ENCODE measurements around the gene UCMA. TPM values are rescaled to one million over a fixed set of nuclear protein-coding genes. Genes with fewer than 3 reads are reported as not detected.

Gene UCMA
- polyA plus RNA-seq, 1 donor from 2014 or later = not detected

DNA sequence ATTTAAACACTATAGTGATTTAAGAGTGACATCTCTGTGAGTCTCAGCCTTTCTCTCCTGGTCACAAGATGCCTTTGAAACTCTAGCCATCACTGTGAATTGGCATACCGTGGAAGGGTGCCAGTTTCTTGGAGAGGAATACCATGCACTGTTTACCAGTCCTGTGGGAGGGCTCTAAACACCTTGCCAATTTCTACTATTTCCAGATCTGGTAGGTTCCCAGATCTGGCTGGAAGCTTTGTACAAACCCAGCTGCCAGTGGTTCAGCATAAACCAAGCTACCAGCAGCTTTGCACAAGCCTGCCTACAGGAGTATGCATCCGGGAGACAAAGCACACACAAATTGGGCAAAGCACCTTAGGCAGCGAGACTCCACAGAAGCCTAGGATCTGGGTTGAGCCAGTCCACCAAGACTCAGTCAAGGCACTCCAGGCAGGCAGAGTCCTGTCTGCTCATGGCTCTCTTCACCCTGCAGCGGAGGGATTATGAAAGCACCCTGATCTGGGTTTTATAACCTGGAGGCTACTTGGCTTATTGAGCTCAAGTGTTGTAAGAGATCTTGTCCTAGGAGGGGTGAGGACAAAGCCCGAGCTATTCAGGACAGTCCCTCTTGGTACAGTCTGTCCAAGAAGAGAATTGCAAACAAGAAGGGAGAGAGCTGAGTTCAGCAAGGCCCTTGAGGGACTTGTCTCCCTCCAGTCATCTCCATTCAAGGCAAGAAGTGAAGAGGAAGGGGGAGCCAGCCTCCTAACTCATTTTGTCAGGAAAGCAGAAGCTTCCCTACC is 49.3 kb downstream of the UCMA start:
- H3K36me3 Mint-ChIP-seq = no peaks in the 10 kb centered on the region
- peaks cover 0 to 2% (median 1%) of the 10 kb centered on the region in 3 donors for H3K4me1 Mint-ChIP-seq
- H3K9me3 Mint-ChIP-seq = peaks cover 0 to 4% (median 0%) of the 10 kb centered on the region in 3 donors
- H3K4me3 Mint-ChIP-seq = peak overlapping the region in 1 of 4 donors; percentile 39
- H3K27ac Mint-ChIP-seq = peak overlapping the region in 1 of 3 donors; percentile 37
- H3K27me3 Mint-ChIP-seq = no peaks in the 10 kb centered on the region

DNA sequence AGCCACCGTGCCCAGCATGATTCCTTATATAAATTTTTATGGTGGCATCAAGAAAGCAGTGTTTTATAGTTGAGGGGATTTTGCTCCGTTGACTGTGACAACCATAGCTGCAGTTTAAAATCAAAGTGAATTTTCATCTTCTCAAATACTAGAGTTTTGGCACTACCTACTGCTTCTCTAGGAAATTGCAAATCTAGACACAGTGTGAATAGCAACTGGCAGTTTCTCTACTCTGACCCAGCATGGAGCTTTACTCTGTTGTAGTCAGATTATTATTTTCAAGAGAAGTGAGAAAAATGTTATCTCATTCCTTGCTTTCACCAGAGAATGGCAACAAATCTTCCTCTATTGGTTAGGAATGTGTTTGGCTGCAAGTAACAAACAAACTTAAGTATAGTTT is 49.9 kb downstream of the UCMA start:
- H3K4me1 Mint-ChIP-seq = peaks cover 0 to 2% (median 1%) of the 10 kb centered on the region in 3 donors
- H3K27me3 Mint-ChIP-seq = no peaks in the 10 kb centered on the region
- peak overlapping the region in 1 of 3 donors; percentile 37 for H3K27ac Mint-ChIP-seq
- H3K36me3 Mint-ChIP-seq = no peaks in the 10 kb centered on the region
- H3K4me3 Mint-ChIP-seq = no peak overlapping the region
- peaks cover 0 to 4% (median 0%) of the 10 kb centered on the region in 3 donors for H3K9me3 Mint-ChIP-seq

DNA sequence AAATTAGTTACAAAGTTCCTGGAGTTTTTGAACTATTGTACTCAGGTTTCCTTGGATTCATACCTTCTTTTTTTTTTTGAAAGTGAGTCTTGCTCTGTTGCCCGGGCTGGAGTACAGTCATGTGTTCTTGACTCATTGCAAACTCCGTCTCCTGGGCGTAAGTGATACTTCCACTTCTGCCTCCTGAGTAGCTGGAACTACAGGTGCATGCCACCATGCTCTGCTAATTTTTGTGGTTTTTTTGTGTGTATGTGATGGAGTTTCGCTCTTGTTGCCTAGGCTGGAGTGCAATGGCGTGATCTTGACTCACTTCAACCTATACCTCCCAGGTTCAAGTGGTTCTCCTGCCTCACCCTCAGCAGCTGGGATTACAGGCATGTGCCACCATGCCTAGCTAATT is 50.5 kb downstream of the UCMA start:
- H3K4me3 Mint-ChIP-seq = no peak overlapping the region
- no peaks in the 10 kb centered on the region for H3K36me3 Mint-ChIP-seq
- no peaks in the 10 kb centered on the region for H3K27me3 Mint-ChIP-seq
- H3K9me3 Mint-ChIP-seq = peaks cover 0 to 4% (median 0%) of the 10 kb centered on the region in 3 donors
- peak overlapping the region in 1 of 3 donors; percentile 37 for H3K27ac Mint-ChIP-seq
- H3K4me1 Mint-ChIP-seq = peaks cover 0 to 2% (median 1%) of the 10 kb centered on the region in 3 donors

DNA sequence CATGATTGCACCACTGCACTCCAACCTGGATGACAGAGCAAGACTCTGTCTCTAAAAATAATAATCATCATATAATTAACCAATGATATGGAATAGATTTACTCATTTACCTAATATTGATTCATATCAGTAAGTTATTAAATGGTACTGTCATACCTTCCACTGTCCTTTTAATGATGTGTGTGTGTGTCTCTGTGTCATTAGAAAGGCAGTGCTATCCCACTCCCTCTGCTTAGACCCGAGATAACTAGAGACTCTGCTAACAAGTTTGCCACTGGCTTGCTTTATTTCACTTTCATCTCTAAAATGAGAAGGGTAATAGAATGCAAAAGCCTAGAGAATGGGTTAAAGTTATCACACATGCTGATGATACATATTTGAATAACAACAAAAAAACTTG is 51.8 kb downstream of the UCMA start:
- peaks cover 0 to 4% (median 0%) of the 10 kb centered on the region in 3 donors for H3K9me3 Mint-ChIP-seq
- peaks cover 0 to 2% (median 1%) of the 10 kb centered on the region in 3 donors for H3K4me1 Mint-ChIP-seq
- no peak overlapping the region for H3K27ac Mint-ChIP-seq

DNA sequence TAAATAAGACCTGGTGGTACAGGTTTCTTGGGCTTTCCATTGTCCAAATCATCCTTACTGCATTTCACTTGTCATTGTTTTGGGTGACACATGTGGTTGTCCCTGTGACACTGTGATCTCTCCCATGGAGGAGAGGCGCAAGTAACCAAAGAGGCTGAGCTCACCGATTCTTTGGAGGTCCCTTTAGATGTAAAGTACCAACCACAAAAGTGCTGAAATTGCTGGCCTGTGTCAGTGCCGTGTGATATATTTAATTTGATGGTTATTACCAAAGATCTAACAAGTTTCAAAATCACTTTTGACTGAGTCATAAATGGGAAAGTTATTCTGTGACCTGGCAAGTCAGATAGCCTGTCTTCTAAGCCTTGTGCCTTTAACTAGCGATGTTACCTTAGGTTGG is 53.4 kb downstream of the UCMA start:
- Mint-ChIP-seq H3K27me3 (no peaks in the 10 kb centered on the region), H3K9me3 (peaks cover 0 to 4% (median 0%) of the 10 kb centered on the region in 3 donors), H3K4me1 (peaks cover 0 to 2% (median 1%) of the 10 kb centered on the region in 3 donors), H3K4me3 (no peak overlapping the region), H3K36me3 (no peaks in the 10 kb centered on the region), H3K27ac (no peak overlapping the region)

More for the DNA sequence above, 51.8 kb downstream of the UCMA start:
- no peak overlapping the region for H3K4me3 Mint-ChIP-seq
- H3K36me3 Mint-ChIP-seq = no peaks in the 10 kb centered on the region
- no peaks in the 10 kb centered on the region for H3K27me3 Mint-ChIP-seq

DNA sequence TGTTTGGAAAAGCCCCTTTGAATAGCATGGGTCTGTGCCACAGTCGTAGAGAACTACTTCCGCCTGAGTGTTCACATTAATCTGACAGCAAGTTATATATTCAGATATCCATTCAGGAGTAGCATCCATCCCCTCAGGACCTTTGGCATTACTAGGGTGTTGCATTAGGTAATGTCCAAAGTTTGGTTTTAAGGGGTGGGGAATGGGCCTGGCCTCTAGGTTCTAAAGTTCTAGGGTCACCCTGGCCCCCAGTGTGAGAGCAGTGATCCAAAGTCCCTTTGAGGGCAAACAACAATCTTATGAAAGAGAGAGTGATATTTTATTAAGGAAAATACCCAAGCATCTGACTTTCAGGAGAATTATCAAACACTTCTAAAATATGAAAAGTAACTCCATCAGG is 60.6 kb downstream of the UCMA start:
- Mint-ChIP-seq H3K27ac (no peak overlapping the region), H3K4me3 (no peak overlapping the region), H3K9me3 (no peaks in the 10 kb centered on the region), H3K36me3 (peaks cover 2% of the 10 kb centered on the region), H3K27me3 (no peaks in the 10 kb centered on the region), H3K4me1 (no peaks in the 10 kb centered on the region)

Other genes with a start within 250 kb of the UCMA start
- gene CCDC3, start 232.7 kb downstream of the UCMA start, polyA plus RNA-seq = not detected
- gene OPTN, start 134.2 kb downstream of the UCMA start, polyA plus RNA-seq = 16.3 TPM
- not detected for gene MCM10, start 72.8 kb downstream of the UCMA start, polyA plus RNA-seq
- gene PHYH, start 65.7 kb upstream of the UCMA start, polyA plus RNA-seq = 10.2 TPM
- gene SEPHS1, start 113.9 kb upstream of the UCMA start, polyA plus RNA-seq = 7.9 TPM